Activated CD8-positive, alpha-beta memory T cell treated with anti-CD3 and anti-CD28 coated beads, Interleukin-2, amount 10 ng/mL, durations not matched to agents 7 days and 5 days (primary cell): ENCODE data around the gene SULT1A4. TPM values are rescaled to one million over a fixed set of nuclear protein-coding genes. Genes with fewer than 3 reads are reported as not detected.
A peak's percentile ranks its signal among the peaks of the same experiment; 100 is the strongest.
"Not testable (repeated sequence)": the region's sequence is repeated elsewhere in the genome, so short reads cannot be mapped to it uniquely, and the experiment has no call there.

ENCODE experiments used
- ATAC-seq: fragments of 150-1000 bp; cut with Tn5 transposase; one replicate; pipeline ENCODE4 v1.10.0; 2021; ENCODE audit warnings: moderate library complexity
- CTCF ChIA-PET: fragments of 350-600 bp; sonication (Branson Sonifier 250); formaldehyde crosslinking; loops from one replicate; lab custom pipeline; 2021; ENCODE audit warnings: antibody characterized with exemption; lab: Charles Lee
- DNase-seq: peaks from one replicate; pipeline ENCODE4 v3.0.0-alpha.2; 2020
- H3K27ac Mint-ChIP-seq: one replicate; pipeline ENCODE4 v1.8.0; 2021; ENCODE audit warnings: mild to moderate bottlenecking, mixed read lengths
- H3K27me3 Mint-ChIP-seq: one replicate; pipeline ENCODE4 v1.8.0; 2021; ENCODE audit warnings: mixed read lengths
- H3K36me3 Mint-ChIP-seq: one replicate; pipeline ENCODE4 v1.8.0; 2021; ENCODE audit warnings: mild to moderate bottlenecking, mixed read lengths
- H3K4me1 Mint-ChIP-seq: one replicate; pipeline ENCODE4 v1.8.0; 2021; ENCODE audit warnings: mixed read lengths
- H3K4me3 Mint-ChIP-seq: one replicate; pipeline ENCODE4 v1.8.0; 2021; ENCODE audit warnings: mild to moderate bottlenecking, moderate library complexity, mixed read lengths
- H3K9me3 Mint-ChIP-seq: one replicate; pipeline ENCODE4 v1.8.0; 2022; ENCODE audit warnings: low read depth, mixed read lengths
- total RNA-seq, 2 experiments: library from RNA; stranded (reverse); gene quantifications; one replicate each; pipeline ENCODE4 v1.2.3, GENCODE V29; 2021

SULT1A4 gene
- 1 to 10 TPM; 1.4 to 2.2 TPM for total RNA-seq

DNA sequence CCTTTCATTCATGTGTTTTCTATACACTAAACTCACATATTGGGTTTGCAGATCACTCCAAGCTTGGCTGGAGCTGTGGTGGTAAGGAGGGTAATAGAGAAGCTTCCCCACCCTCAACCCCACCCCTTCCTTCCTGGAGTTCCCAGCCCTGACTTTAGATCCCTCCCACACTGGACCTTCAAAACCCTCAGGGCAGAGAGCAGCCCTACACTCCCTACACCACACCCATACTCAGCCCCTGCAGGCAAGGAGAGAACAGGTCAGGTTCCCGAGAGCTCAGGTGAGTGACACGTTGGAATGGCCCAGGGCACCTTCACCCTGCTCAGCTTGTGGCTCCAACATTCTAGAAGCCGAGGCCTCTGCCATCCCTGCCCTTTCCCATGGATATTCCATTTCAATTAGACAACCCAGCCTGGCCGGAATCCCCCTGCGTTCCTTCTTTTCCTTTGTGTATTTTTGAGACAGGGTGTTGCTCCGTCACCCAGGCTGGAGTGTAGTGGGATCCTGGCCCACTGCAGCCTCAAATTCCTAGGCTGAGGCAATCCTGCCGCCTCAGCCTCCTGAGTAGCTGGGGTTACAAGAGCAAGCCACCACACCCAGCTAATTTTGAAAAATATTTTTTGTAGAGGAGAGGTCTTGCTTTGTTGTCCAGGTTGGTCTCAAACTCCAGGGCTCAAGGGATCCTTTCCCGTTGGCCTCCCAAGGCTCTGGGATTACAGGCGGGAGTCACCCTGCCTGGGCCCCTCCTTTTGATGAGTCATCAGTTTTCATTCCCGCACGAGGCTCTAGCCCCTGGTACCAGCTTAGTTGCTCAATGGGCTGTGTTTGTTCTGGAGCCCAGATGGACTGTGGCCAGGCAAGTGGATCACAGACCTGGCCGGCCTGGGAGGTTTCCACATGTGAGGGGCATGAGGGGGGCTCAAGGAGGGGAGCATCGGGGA, at the start of gene SULT1A4:
SULT1A4 (plus strand) TSS at position 208 of the 941 bp plus-strand sequence. CDS start 1,473 bp downstream, outside the sequence.
- H3K27me3 Mint-ChIP-seq, CTCF ChIA-PET, H3K4me1 Mint-ChIP-seq, H3K9me3 Mint-ChIP-seq, H3K36me3 Mint-ChIP-seq, H3K4me3 Mint-ChIP-seq, ATAC-seq, H3K27ac Mint-ChIP-seq, DNase-seq: not testable (repeated sequence)

DNA sequence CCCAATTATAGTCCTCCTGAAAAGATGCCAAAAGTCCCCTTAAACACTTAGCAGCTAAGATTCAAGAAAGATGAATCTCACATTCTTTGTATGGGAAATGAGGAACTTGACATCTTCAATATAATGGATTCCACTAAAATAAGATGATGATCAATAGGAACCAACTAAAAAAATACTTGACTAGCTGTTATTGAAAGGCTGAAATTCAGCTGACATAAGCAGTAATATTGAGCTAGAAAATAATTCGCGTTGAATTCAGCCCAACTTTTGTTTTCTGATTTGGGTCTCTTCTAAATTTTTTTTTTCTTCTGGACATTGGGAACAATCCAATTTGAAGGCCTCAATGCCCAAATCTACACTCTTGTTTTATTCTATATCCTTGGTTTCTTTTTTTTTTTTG, 36.1 kb upstream of the SULT1A4 start:
- H3K27me3 Mint-ChIP-seq, ATAC-seq, H3K4me1 Mint-ChIP-seq, DNase-seq, CTCF ChIA-PET, H3K9me3 Mint-ChIP-seq, H3K27ac Mint-ChIP-seq, H3K36me3 Mint-ChIP-seq, H3K4me3 Mint-ChIP-seq: not testable (repeated sequence)

DNA sequence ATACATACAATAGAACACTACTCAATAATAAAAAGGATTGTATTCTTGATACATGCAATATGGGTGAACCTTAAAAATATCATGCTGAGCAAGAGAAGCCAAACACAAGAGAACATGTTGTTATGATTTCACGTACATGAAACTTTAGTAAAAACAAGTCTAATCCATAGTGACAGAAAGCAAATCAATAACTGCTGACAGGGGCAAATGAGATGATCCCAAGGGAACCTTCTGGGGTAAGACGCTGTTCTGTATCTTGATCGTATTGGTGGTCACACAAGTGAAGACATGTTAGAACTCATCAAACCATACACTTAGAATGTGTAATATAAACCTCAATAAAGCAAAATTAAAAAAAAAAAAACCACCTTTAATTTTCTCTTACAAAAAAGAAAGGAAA, 34.3 kb upstream of the SULT1A4 start:
- H3K27ac Mint-ChIP-seq, CTCF ChIA-PET, H3K4me3 Mint-ChIP-seq, ATAC-seq, H3K36me3 Mint-ChIP-seq, DNase-seq, H3K27me3 Mint-ChIP-seq, H3K9me3 Mint-ChIP-seq, H3K4me1 Mint-ChIP-seq: not testable (repeated sequence)

DNA sequence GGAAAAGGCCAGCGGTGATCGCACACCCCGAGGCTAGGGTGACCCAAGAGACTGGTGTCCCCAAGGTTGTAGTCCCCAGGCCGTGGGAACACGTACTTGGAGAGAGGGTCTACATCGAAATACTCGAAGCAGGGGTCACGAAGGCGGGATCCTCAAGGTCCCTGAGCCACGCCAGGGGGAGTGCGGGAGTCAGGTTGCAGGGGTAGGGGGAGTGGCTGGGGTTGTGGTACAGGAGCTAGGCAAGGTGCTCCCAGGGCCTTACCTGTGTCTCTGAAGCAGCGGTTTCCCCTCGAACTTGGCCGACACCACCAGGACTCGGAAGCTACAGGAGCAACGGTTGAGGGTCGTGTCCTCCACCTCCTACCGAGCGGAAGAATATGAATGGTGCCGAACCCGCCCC, 6.0 kb upstream of the SULT1A4 start:
- H3K27ac Mint-ChIP-seq, CTCF ChIA-PET, H3K27me3 Mint-ChIP-seq, H3K4me3 Mint-ChIP-seq, H3K36me3 Mint-ChIP-seq, H3K9me3 Mint-ChIP-seq, DNase-seq, H3K4me1 Mint-ChIP-seq: not testable (repeated sequence)
- ATAC-seq = peak; percentile 14

DNA sequence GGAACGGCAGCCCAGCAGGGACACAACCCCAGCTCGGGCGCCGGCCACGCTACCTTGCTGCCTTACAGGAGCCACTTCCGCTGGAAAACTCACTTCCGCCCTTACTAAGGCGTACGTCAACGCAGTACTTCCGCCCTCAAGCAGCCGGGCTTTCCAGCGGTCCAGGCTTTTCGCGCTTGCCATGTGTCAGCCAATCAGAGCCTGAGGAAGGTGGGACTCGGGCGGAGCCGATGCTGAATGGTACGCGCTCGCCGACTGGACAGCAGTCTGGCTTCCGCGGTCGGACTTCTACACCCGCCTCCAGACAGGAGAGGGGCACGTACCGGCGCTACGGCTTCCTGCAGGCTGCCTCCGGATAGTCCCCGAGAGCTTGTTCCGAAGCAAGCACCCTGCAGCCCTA, 5.4 kb upstream of the SULT1A4 start, which contains the start of the genes BOLA2 and SLX1B:
BOLA2 (minus strand) TSS at position 83 of the 400 bp plus-strand sequence. CDS start 98 bp downstream, outside the sequence.
SLX1B (plus strand) TSS at position 265 of the 400 bp plus-strand sequence.
- H3K9me3 Mint-ChIP-seq, H3K4me3 Mint-ChIP-seq, CTCF ChIA-PET, H3K27ac Mint-ChIP-seq, H3K4me1 Mint-ChIP-seq, H3K36me3 Mint-ChIP-seq, DNase-seq, H3K27me3 Mint-ChIP-seq: not testable (repeated sequence)
- peak; percentile 89 for ATAC-seq

DNA sequence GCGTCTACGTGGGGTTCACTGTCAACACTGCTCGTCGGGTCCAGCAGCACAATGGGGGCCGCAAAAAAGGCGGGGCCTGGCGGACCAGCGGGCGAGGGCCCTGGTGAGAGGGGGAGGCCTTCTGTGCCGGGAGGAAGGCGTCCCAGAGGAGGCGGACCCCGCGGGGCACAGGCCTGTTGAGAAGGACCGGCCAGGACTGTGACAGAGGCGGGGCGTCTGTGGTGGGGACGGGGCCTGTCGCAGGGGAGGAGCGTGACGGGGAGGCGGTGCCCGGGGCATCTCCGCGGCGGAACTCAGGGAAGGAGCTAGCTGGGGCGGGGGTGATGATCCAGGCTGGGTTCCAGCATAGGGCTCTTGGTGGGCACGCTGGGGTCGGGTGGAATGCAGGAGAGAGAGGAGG, 4.9 kb upstream of the SULT1A4 start:
- CTCF ChIA-PET, H3K4me1 Mint-ChIP-seq, H3K27ac Mint-ChIP-seq, H3K9me3 Mint-ChIP-seq, H3K4me3 Mint-ChIP-seq, H3K27me3 Mint-ChIP-seq, DNase-seq, H3K36me3 Mint-ChIP-seq: not testable (repeated sequence)
- peak; percentile 82 for ATAC-seq

DNA sequence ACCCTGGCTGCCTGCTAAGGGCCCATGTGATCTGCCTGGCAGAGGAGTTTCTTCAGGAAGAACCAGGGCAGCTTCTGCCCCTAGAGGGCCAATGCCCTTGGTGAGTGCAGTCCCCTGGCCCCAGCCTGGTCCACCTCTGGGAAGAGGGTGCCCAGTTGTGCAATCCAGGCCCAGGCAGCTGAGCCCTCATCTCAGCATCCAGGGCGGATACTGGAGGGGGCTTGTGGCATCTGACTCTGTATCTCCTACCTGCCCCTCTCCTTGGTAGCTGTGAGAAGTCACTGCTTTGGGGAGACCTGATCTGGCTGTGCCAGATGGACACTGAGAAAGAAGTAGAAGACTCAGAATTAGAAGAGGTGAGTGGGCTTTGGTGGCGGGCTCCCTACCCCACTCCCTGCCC, 2.1 kb upstream of the SULT1A4 start:
- peak; percentile 31 for DNase-seq
- H3K9me3 Mint-ChIP-seq, H3K36me3 Mint-ChIP-seq, H3K4me3 Mint-ChIP-seq, CTCF ChIA-PET, H3K27ac Mint-ChIP-seq, ATAC-seq, H3K4me1 Mint-ChIP-seq, H3K27me3 Mint-ChIP-seq: not testable (repeated sequence)

DNA sequence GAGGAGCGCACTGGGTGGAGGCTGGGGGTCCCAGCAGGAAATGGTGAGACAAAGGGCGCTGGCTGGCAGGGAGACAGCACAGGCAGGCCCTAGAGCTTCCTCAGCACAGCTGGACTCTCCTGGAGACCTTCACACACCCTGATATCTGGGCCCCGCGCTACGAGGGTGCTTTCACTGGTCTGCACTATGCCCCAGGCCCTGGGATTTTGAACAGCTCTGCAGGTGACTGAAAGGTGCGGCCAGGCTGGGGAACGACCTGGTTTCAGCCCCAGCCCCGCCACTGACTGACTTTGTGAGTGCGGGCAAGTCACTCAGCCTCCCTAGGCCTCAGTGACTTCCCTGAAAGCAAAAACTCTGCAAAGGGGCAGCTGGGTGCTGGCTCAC, 926 bp downstream of the SULT1A4 start:
- DNase-seq, H3K27me3 Mint-ChIP-seq, H3K4me1 Mint-ChIP-seq, H3K27ac Mint-ChIP-seq, CTCF ChIA-PET, H3K4me3 Mint-ChIP-seq, ATAC-seq, H3K9me3 Mint-ChIP-seq, H3K36me3 Mint-ChIP-seq: not testable (repeated sequence)

DNA sequence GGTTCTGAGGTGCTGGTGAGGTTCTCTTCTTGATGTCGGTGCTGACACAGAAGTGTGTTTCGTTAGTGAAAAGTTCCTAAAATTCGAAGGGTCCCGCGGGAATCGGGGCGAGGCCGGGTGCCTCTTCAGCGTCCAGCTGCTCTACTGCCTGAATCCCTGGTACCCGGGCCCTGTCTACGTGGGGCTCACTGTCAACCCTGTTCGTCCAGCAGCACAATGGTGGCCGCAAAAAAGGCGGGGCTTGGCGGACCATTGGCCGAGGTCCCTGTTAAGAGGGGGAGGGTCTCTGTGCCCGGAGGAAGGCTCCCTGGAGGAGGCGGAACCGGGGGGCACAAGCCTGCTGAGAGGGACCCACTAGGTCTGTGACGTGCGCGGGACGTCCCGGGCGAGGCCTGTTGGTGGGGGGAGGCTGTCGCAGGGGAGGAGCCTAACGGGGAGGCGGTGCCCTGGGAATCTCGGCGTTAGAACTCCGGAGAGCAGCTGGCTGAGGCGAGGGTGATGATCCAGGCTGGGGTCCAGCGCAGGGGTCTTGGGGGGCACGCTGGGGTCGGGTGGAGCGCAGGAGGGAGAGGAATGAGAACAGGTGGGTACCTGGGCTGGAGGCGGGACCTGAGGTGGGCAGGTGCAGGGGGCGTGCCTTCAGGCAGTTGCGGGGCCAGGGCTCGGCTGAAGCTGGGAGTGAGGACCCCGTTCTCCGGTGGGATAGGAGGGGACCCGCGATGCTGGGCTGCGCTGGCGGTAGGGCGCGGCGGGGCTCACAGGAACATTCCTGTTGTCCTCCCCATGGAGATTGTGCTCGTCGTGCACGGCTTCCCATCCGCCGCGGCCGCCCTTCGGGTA, 6.5 kb downstream of the SULT1A4 start:
- H3K9me3 Mint-ChIP-seq, H3K27ac Mint-ChIP-seq, H3K4me1 Mint-ChIP-seq, H3K36me3 Mint-ChIP-seq, CTCF ChIA-PET, H3K27me3 Mint-ChIP-seq, H3K4me3 Mint-ChIP-seq, DNase-seq: not testable (repeated sequence)
- ATAC-seq = peak; percentile 67

DNA sequence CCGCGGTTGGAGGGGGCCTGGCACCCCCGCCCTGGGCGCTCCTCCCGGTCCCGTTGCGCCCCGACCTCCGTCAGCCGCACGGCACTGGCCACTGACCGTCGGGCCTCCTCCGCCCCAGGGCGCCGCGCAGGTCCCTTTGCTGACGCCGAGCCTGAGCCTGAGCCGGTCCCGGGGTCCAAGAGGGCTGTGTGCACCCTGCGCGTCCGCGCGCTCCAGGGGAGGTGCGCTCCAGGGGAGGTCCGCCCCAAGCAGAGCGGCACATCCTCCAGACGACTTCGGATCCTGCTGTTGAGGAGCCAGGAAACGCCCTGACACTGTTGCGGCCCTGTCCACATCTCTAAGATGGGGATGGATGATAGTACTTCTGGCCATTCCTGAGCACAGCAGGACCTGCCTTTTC, 7.2 kb downstream of the SULT1A4 start:
- ATAC-seq = peak; percentile 51
- H3K4me1 Mint-ChIP-seq, H3K27me3 Mint-ChIP-seq, H3K27ac Mint-ChIP-seq, H3K9me3 Mint-ChIP-seq, CTCF ChIA-PET, H3K36me3 Mint-ChIP-seq, H3K4me3 Mint-ChIP-seq, DNase-seq: not testable (repeated sequence)

DNA sequence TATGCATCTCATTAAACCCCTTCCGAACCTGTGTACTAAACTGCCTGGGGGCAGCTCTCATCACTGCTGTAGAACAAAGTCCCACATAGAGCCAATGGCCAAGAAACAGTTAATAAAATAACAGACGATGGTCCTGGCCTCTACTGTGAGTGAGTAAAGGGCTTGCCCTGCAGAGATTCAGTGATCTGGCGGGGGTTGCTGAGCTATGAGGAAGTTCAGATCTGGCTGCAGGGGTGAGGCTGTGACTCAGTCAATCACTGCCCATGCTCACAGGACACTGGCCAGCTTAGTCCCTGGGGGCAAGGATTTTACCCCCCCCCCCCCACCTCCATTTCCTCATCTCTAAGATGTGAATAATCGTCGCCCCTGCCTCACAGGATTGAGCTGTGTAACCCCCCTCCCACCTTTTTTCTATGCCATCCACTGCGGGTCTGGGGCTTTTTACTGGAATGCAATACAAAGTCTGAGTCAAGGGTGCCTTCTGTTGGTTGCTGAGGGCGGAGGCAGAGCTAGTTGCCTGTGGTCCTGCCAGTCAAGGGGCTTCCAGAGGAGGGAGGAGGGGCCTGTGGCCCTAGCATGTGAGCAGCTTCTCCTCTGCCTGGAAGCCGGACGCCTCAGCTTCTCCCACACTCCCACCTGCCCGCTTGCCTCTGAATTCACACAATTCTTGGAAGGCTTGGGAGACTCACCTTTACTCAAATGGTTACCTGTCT, 8.1 kb downstream of the SULT1A4 start:
- CTCF ChIA-PET, H3K36me3 Mint-ChIP-seq, H3K27ac Mint-ChIP-seq, H3K4me1 Mint-ChIP-seq, ATAC-seq, DNase-seq, H3K27me3 Mint-ChIP-seq, H3K9me3 Mint-ChIP-seq, H3K4me3 Mint-ChIP-seq: not testable (repeated sequence)

DNA sequence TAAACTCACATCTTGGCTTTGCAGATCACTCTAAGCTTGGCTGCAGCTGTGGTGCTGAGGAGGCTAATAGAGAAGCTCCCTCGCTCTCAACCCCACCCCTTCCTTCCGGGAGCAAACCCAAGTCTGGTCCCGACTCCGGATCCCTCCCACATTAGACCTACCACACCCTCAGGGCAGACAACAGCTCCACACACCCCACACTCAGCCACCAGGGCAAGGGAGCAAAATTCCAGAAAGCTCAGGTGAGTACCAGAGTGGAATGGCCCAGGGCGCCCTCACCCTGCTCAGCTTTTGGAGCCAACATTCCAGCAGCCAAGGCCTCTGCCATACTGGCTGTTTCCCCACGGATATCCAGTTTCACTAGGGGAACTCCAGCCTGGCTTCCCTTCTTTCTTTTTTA, 9.9 kb downstream of the SULT1A4 start:
- peak; percentile 71 for ATAC-seq
- H3K9me3 Mint-ChIP-seq, H3K27me3 Mint-ChIP-seq, H3K4me1 Mint-ChIP-seq, CTCF ChIA-PET, H3K36me3 Mint-ChIP-seq: not testable (repeated sequence)
- peak overlapping the region; percentile 43 for H3K4me3 Mint-ChIP-seq
- DNase-seq = peak; percentile 62
- peak overlapping the region; percentile 49 for H3K27ac Mint-ChIP-seq

DNA sequence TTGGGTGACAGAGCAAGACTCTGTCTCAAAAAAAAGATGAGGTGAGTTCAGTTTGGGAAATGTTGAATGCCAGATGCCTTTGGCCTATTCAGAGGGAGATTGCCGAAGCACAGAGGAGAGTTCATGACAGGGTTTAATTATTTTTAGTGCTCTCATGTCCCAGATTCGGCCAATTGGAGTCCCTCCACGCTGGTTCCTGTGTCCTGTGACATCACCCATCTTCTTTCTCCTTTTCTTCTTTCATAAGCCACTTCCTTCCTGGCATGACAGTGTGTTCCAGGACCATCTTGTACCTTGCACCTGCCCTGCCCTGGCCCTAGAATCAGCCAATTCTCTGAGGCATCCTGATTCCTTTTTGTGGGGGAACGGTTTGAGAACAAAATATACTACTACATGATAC, 12.4 kb downstream of the SULT1A4 start:
- H3K27ac Mint-ChIP-seq, H3K4me1 Mint-ChIP-seq, DNase-seq, H3K4me3 Mint-ChIP-seq, H3K36me3 Mint-ChIP-seq, H3K27me3 Mint-ChIP-seq, CTCF ChIA-PET, H3K9me3 Mint-ChIP-seq: not testable (repeated sequence)
- peak; percentile 43 for ATAC-seq
